PC-9 (cell line): ENCODE data around the gene SYT7.

Experiments used
- CTCF ChIP-seq: fragments of 200-600 bp; sonication (generic); conservative IDR thresholded peaks from 2 replicates; pipeline ENCODE4 v1.6.1; 2017; ENCODE audit warnings: mixed run types, antibody characterized with exemption, mild to moderate bottlenecking, moderate library complexity
- EZH2 ChIP-seq: fragments of 200-600 bp; sonication (generic); IDR thresholded peaks from 2 replicates; pipeline ENCODE4 v1.8.0; 2017; ENCODE audit warnings: antibody characterized with exemption, low read depth

GRCh38 chr11:61564936-61565696, 15.8 kb downstream of the SYT7 start:
- TF ChIP-seq CTCF: no peak
- no peak for TF ChIP-seq EZH2
